Measurements from ENCODE around the gene GARRE1.

DNA sequence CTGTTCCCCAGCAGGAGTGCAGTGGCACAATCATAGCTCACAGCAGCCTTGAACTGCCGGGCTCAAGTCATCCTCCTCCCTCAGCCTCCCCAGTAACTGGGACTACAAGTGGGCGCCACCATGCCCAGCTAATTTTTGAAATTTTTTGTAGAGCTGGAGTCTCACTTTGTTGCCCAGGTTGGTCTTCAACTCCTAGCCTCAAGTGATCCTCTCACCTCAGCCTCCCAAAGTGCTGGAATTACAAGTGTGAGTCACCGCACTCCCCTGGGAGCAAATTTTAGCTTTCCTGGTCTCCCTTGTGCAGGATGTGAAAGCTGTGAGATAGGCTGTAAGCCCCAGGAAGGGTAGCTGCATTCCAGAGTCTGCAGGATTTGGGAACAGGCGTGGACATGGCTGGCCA, 5.4 kb upstream of the GARRE1 start:
- TF ChIP-seq POLR2AphosphoS5 (IDR thresholded peaks at IDR 0.05; ENCODE audit: low read depth, low read length) (no peak), POLR2A (IDR thresholded peaks at IDR 0.05; ENCODE audit: control extremely low read depth in 1 of 2, low read depth in 2 of 2, low read length in 2 of 2) (no peak), GABPA (IDR thresholded peaks at IDR 0.05; ENCODE audit: borderline replicate concordance, insufficient read depth, low read length) (no peak), CBX5 (IDR thresholded peaks at IDR 0.05; ENCODE audit: low read depth, low read length) (no peak), TCF12 (IDR thresholded peaks at IDR 0.05; ENCODE audit: low read depth, low read length) (no peak)
- TF ChIP-seq, protein P1, sequence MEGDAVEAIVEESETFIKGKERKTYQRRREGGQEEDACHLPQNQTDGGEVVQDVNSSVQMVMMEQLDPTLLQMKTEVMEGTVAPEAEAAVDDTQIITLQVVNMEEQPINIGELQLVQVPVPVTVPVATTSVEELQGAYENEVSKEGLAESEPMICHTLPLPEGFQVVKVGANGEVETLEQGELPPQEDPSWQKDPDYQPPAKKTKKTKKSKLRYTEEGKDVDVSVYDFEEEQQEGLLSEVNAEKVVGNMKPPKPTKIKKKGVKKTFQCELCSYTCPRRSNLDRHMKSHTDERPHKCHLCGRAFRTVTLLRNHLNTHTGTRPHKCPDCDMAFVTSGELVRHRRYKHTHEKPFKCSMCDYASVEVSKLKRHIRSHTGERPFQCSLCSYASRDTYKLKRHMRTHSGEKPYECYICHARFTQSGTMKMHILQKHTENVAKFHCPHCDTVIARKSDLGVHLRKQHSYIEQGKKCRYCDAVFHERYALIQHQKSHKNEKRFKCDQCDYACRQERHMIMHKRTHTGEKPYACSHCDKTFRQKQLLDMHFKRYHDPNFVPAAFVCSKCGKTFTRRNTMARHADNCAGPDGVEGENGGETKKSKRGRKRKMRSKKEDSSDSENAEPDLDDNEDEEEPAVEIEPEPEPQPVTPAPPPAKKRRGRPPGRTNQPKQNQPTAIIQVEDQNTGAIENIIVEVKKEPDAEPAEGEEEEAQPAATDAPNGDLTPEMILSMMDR (IDR thresholded peaks at IDR 0.05; ENCODE audit: control extremely low read depth in 1 of 3, insufficient read depth in 1 of 3, low read depth in 1 of 3, low read length in 3 of 3): no peak

All from H1 (cell line).